Activated CD8-positive, alpha-beta T cell treated with anti-CD3 and anti-CD28 coated beads for 36 hours (primary cell): ENCODE data around the gene CHRNB4. TPM values are rescaled to one million over a fixed set of nuclear protein-coding genes. Genes with fewer than 3 reads are reported as not detected.

Experiments used
- ATAC-seq: fragments of 200-7000 bp; cut with Tn5 transposase; one replicate; pipeline ENCODE4 v1.10.0; 2021; ENCODE audit warnings: mild to moderate bottlenecking, moderate library complexity
- CTCF ChIA-PET: fragments of 350-600 bp; sonication (Branson Sonifier 250); formaldehyde crosslinking; loops from one replicate; lab custom pipeline; 2021; ENCODE audit warnings: antibody characterized with exemption; lab: Charles Lee
- POLR2A ChIA-PET: fragments of 350-600 bp; sonication (Branson Sonifier 250); formaldehyde crosslinking; loops from one replicate; lab custom pipeline; 2021; ENCODE audit warnings: antibody characterized with exemption; lab: Charles Lee
- DNase-seq: peaks from one replicate; pipeline ENCODE4 v3.0.0-alpha.2; 2020
- H3K27ac Mint-ChIP-seq: one replicate; pipeline ENCODE4 v1.8.0; 2021; ENCODE audit warnings: mild to moderate bottlenecking, mixed read lengths
- H3K27me3 Mint-ChIP-seq: one replicate; pipeline ENCODE4 v1.8.0; 2021; ENCODE audit warnings: mixed read lengths
- H3K36me3 Mint-ChIP-seq: one replicate; pipeline ENCODE4 v1.8.0; 2021; ENCODE audit warnings: low read depth, mixed read lengths
- H3K4me1 Mint-ChIP-seq: one replicate; pipeline ENCODE4 v1.8.0; 2021; ENCODE audit warnings: low read depth, mixed read lengths
- H3K4me3 Mint-ChIP-seq: one replicate; pipeline ENCODE4 v1.8.0; 2021; ENCODE audit warnings: mild to moderate bottlenecking, moderate library complexity, mixed read lengths
- H3K9me3 Mint-ChIP-seq: one replicate; pipeline ENCODE4 v1.8.0; 2021; ENCODE audit warnings: mixed read lengths
- intact Hi-C: fragments of 100-400 bp; cut with micrococcal nuclease; formaldehyde crosslinking; loops from one replicate; pipeline ENCODE4 v1.10.0; 2022
- total RNA-seq, 2 experiments: library from RNA; stranded (reverse); gene quantifications; one replicate each; pipeline ENCODE4 v1.2.3, GENCODE V29; 2021
- TF ChIP-seq, protein P1 (sequence below): fragments of 200-600 bp; IDR thresholded peaks from one replicate; pipeline ENCODE4 v1.8.0; 2022; ENCODE audit warnings: antibody characterized with exemption, mild to moderate bottlenecking

The CHRNB4 gene
- total RNA-seq, 2 experiments from 2014 or later: not detected

DNA sequence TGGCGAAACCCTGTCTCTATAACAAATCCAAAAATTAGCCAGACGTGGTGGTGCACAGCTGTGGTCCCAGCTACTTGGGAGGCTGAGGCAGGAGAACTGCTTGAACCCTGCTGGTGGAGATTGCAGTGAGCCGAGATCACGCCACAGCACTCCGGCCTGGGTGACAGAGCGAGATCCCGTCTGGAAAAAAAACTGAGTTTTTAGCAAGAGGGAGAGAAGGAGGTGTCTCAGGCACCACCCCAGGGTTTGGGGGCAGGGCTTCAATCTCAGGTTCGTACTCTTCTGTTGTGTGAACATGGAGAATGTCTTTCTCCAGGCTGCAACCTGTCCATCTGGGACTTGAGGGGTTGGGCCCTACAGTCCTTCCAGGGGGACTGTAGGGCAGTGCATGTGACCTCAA is 22.9 kb downstream of the CHRNB4 start:
- POLR2A ChIA-PET: no interaction called here
- CTCF ChIA-PET: interaction anchor here (1.0 to 3.1 kb wide), 6 partner anchors 17 to 120 kb away, joined by 3 to 38 read pairs (median 3); no protein-coding TSS in a partner anchor
- H3K27ac Mint-ChIP-seq: no peak overlapping the region
- no peaks in the 10 kb centered on the region for H3K36me3 Mint-ChIP-seq
- no peak overlapping the region for H3K4me3 Mint-ChIP-seq
- no peak for DNase-seq
- TF ChIP-seq, protein P1, sequence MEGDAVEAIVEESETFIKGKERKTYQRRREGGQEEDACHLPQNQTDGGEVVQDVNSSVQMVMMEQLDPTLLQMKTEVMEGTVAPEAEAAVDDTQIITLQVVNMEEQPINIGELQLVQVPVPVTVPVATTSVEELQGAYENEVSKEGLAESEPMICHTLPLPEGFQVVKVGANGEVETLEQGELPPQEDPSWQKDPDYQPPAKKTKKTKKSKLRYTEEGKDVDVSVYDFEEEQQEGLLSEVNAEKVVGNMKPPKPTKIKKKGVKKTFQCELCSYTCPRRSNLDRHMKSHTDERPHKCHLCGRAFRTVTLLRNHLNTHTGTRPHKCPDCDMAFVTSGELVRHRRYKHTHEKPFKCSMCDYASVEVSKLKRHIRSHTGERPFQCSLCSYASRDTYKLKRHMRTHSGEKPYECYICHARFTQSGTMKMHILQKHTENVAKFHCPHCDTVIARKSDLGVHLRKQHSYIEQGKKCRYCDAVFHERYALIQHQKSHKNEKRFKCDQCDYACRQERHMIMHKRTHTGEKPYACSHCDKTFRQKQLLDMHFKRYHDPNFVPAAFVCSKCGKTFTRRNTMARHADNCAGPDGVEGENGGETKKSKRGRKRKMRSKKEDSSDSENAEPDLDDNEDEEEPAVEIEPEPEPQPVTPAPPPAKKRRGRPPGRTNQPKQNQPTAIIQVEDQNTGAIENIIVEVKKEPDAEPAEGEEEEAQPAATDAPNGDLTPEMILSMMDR: no peak
- no peak for ATAC-seq
- H3K27me3 Mint-ChIP-seq: peaks cover 34% of the 10 kb centered on the region
- peaks cover 4% of the 10 kb centered on the region for H3K4me1 Mint-ChIP-seq
- intact Hi-C loops: loop anchor here (2.0 kb wide), 1 partner anchor 91 kb away; no protein-coding TSS in a partner anchor
- H3K9me3 Mint-ChIP-seq: no peaks in the 10 kb centered on the region

GRCh38 chr15:78617516-78617915 is 23.5 kb downstream of the CHRNB4 start:
- ChIA-PET CTCF (interaction anchor here (1.2 to 3.1 kb wide), 2 partner anchors 89 to 92 kb away, joined by 3 to 38 read pairs; no protein-coding TSS in a partner anchor), POLR2A (no interaction called here)
- no peak overlapping the region for H3K27ac Mint-ChIP-seq
- ATAC-seq (no peak), DNase-seq (no peak)
- H3K36me3 Mint-ChIP-seq: no peaks in the 10 kb centered on the region
- H3K9me3 Mint-ChIP-seq: no peaks in the 10 kb centered on the region
- peaks cover 32% of the 10 kb centered on the region for H3K27me3 Mint-ChIP-seq
- TF ChIP-seq, protein P1: no peak
- H3K4me1 Mint-ChIP-seq: peaks cover 4% of the 10 kb centered on the region
- intact Hi-C loops: no loop called here
- H3K4me3 Mint-ChIP-seq: no peak overlapping the region

- Mint-ChIP-seq H3K36me3 (no peaks in the 10 kb centered on the region), H3K4me3 (no peak overlapping the region), H3K27me3 (peaks cover 29% of the 10 kb centered on the region), H3K27ac (no peak overlapping the region), H3K4me1 (peaks cover 4% of the 10 kb centered on the region), H3K9me3 (no peaks in the 10 kb centered on the region)
- DNase-seq (no peak), ATAC-seq (no peak)
- intact Hi-C loops: no loop called here
- CTCF ChIA-PET: interaction anchor here (3.1 to 3.5 kb wide), 2 partner anchors 92 to 93 kb away, joined by 22 to 38 read pairs; no protein-coding TSS in a partner anchor
- POLR2A ChIA-PET: no interaction called here
- TF ChIP-seq, protein P1: no peak
Observed at GRCh38 chr15:78617076-78617475, 23.9 kb downstream of the CHRNB4 start.

- peaks cover 23% of the 10 kb centered on the region for H3K27me3 Mint-ChIP-seq
Observed at GRCh38 chr15:78616506-78616905, 24.5 kb downstream of the CHRNB4 start.

DNA sequence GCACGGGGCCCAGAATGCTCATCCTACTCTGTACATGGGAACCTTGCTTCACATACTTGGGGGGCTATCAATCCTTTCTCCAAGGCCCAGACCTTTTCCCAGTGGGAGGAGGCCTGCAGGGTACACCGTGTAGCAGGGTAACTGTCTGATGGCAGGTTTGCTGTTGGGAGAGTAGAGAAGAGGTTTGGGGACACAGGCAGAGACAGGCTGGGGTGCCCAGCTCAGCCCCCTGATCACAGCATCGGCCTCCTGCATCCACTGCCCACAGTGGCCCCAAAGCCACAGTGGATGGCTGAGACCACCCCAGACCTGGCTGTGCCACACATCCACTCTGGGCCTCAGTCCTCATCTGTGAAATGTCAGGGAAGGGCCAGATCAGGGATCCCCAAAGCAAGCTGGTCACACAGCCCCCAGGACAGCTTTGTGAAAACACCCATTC is 25.8 kb downstream of the CHRNB4 start:
- POLR2A ChIA-PET: no interaction called here

More at GRCh38 chr15:78616506-78616905, 24.5 kb downstream of the CHRNB4 start:
- intact Hi-C loops: no loop called here
- TF ChIP-seq, protein P1: no peak
- ChIA-PET CTCF (interaction anchor here (1.4 to 3.5 kb wide), 2 partner anchors 10 to 93 kb away, joined by 4 to 22 read pairs; no protein-coding TSS in a partner anchor), POLR2A (no interaction called here)
- Mint-ChIP-seq H3K27ac (no peak overlapping the region), H3K9me3 (no peaks in the 10 kb centered on the region), H3K4me3 (no peak overlapping the region), H3K36me3 (no peaks in the 10 kb centered on the region), H3K4me1 (peaks cover under 1% of the 10 kb centered on the region)
- no peak for ATAC-seq
- no peak for DNase-seq

More for the DNA sequence above, 25.8 kb downstream of the CHRNB4 start:
- no peaks in the 10 kb centered on the region for H3K4me1 Mint-ChIP-seq
- intact Hi-C loops: no loop called here
- ATAC-seq: no peak
- H3K27ac Mint-ChIP-seq: no peak overlapping the region
- peaks cover 18% of the 10 kb centered on the region for H3K27me3 Mint-ChIP-seq
- no peaks in the 10 kb centered on the region for H3K9me3 Mint-ChIP-seq
- TF ChIP-seq, protein P1: no peak
- CTCF ChIA-PET: interaction anchor here (3.5 kb wide), 1 partner anchor 94 kb away, joined by 22 read pairs; no protein-coding TSS in a partner anchor
- no peaks in the 10 kb centered on the region for H3K36me3 Mint-ChIP-seq
- no peak for DNase-seq
- H3K4me3 Mint-ChIP-seq: no peak overlapping the region
